NOMO-1 treated with DMSO at 0.1 percent for 48 hours (cell line): Measurements from ENCODE around the gene VRK3.

ENCODE experiments used
- DNase-seq: peaks from one replicate; lab custom pipeline; 2025; ENCODE audit not compliant: unreplicated experiment; lab: John Stamatoyannopoulos, UW

VRK3 gene

DNA sequence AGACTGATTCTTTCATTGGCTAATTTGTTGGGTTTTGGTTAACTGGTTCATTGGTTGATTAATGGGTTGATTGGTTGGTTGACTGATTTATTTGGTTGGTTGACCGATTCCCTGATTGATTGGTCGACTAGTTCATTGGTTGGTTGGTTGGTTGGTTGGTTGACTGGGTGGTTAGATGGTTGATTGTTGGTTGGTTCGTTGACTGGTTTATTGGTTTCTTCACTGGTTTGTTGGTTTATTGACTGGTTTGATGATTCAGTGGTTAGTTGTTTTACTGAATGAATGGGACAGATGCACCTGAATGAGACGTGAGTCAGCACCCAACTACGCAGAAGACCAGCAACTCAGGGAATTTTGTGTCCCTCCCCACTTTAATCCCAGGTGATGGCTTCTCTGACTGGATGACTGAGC lies 93.1 kb downstream of the VRK3 start:
- DNase-seq: no peak

DNA sequence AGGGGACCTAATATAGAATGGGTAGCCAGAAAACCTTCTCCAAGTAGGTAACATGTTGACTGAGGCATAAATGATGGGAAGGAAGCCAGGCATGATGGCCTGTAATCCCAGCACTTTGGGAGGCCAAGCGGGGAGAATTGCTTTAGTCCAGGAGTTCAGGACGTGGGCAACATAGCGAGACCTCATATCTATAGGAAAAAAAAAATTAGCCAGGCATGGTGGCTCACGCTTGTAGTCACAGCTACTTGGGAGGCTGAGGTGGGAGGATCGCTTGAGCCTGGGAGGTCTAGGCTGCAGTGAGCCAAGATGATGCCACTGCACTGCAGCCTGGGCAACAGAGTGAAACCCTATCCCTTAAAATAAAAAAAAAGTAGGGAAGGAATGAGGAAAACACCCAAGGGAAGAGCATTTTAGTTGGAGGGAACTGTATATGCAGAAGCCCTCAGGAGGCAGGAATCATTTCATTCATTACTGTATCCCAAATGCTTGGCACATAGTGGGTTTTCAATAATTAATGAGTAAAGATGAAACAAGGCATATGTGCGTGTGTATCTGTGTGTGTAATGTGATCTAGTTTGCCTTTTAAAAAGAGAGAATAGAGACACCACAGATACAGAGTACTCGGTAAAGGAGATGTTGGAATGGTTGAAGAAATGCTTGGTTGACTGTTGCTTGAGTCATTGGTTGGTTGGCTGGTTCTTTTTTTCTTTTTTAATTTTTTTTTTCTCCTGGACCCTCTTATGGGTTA lies 93.7 kb downstream of the VRK3 start:
- no peak for DNase-seq

DNA sequence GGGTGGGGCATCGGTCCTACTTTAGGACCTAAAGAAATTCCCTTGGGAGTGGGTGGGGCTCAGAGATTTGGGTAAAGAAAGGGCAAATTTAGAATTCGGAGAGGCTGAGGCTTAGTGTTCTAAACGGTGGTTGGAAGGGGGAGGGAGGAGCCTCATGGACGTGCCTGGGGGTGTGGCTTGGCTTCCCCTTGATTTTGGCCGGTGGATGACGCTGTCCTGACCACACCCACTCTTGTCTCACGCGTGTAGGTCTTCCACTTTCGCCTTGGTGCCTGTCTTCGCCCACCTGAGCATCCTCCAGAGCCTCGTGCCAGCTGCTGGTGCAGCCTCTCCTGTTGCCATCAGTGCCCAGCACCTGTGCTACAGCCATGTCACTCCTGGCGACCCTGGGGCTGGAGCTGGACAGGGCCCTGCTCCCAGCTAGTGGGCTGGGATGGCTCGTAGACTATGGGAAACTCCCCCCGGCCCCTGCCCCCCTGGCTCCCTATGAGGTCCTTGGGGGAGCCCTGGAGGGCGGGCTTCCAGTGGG lies 94.6 kb downstream of the VRK3 start:
- DNase-seq: no peak

DNA sequence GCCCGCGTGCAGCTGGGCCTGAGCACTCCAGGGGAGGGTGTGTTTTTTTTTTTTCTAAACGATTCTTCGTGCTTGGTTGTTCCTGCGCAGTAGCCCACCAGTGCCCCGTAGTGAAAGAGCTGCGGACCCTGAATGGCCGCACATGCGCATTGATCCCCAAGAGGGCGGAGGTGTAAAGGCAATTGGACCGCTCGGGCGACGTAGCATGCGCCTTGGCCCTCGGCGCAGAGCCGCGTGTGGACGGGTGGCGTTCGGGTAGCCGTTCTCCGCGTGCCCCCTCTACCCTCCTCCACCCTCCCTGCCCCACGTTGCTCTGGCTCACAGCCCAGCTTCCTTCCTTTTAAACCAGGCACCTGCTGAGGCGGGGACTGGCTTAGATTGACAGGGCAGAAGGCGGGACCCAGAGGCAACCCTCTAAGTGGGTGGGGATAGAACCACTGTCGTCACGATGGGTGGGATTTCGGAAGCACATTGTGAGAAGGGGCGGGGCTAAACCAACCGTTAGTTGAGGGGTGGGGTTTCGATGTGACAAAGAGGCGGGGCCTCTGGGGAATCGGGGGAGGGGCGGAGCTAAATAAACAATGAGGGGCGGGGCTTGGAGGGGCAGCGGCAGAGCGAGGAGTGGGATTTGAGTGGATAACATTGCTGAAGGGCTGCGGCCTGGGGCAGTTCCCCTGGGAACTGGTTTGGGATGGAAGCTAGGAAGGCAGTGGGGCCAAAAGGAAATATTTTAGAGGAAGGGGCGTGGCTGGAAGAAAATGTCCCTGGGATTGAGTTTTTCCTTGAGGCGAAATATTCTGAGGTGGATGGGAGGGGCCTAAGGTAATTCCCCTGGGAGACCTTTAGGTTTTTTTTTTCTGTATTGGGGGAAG lies 95.3 kb downstream of the VRK3 start:
- DNase-seq: peak; percentile 91

DNA sequence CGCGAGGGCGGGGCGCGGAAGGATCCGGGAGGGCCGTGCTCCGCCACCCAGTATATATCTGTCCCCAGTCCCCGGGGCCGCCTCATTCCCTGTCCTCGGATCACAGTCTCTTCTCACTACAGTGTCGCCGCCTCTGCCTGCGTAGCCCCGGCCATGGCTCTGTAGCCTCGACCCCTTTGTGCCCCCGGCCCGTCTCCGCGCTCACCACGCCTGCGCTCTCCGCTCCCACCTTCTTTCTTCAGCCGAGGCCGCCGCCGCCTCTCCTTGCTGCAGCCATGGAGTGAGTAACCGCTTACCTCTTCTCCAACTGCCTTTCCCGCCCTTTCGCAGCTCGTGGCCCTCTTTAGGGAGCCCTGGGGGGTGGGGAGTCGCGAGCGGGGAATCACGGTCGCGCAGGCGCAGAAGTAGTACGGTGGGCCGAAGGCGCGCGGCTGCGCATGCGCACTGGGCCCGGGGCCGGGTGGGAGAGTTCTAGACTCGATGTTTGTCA lies 96.0 kb downstream of the VRK3 start, which contains the start of the genes ATF5 and NUP62:
Gene ATF5, plus strand, starts transcription at position 85 of the 490 bp plus-strand sequence. CDS start 1,646 bp downstream, outside the sequence.
Gene NUP62, minus strand, starts transcription at position 384 of the 490 bp plus-strand sequence. CDS start 19,697 bp downstream, outside the sequence.
- peak; percentile 86 for DNase-seq

DNA sequence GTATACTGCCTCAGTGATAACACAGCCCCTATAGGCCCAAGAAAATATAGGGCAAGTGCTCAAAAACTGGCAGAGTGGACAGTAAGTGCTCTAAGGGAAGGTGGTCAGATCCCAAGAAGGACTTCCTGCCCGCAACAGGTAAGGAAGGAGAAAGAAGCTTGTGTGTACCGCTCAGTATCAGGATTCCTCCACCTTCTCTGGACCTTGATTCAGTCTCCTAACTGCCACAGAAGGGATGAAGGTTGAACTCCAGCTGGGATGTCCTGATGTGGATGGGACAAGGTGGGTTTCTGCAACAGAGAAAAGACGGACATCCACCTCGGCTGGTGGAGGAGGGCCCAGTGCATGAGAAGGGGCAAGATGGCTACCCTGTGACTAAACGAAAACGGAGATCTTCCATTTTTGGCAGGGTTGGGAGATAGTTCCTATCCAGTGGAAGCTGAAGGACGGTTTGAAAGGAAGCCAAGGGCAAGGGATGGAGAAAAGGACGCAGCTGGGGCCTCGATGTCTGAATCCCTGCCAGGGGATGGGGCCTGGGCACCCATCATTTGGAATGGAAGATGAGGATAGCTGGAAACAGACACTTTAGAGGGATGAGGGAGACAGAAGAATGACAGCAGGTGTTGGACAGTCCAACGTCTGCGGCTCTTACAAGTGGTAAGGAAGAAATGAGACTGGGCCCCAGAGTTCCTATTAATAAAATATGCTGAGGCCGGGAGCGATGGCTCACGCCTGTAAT lies 97.5 kb downstream of the VRK3 start:
- DNase-seq: no peak

DNA sequence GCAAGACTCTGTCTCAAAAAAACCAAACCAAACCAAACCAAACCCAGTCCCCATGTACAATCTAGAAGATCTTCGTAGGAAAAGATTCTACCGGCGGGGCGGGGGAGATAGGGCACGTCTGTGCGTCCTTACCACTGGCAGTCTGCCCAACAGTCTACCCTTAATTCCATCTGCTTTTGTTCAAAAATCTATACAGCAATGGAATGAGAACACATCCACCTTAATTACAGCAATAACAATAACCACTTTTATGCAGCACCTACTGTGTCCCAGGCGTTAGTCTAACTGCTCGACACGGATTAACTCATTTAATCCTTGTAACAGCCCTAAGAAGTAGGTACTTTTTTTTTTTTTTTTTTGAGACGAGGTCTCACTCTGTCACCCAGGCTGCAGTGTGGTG lies 98.7 kb downstream of the VRK3 start:
- no peak for DNase-seq
